GM12892 (cell line): Measurements from ENCODE around the gene RHPN2.

ENCODE experiments used
- POLR2A ChIP-seq: IDR thresholded peaks from 2 replicates; pipeline ENCODE4 v1.6.1; 2011; ENCODE audit warnings: low read depth, low read length, control low read depth
- POLR2AphosphoS5 ChIP-seq: IDR thresholded peaks from 2 replicates; pipeline ENCODE4 v1.6.1; 2011; ENCODE audit warnings: low read depth, low read length, control low read depth

- no peak for TF ChIP-seq POLR2AphosphoS5
- no peak for TF ChIP-seq POLR2A
Observed at GRCh38 chr19:33093420-33094210, 28.9 kb upstream of the RHPN2 start.
